ENCODE measurements around the gene ADARB2. TPM values are rescaled to one million over a fixed set of nuclear protein-coding genes. Genes with fewer than 3 reads are reported as not detected.
"Not testable (repeated sequence)": the region's sequence is repeated elsewhere in the genome, so short reads cannot be mapped to it uniquely, and the experiment has no call there.

The ADARB2 gene
- total RNA-seq, 6 donors from 2014 or later: 0.69 to 5.2 (median 1.8) TPM

GRCh38 chr10:1620803-1621202 lies 116.5 kb downstream of the ADARB2 start:
- Histone ChIP-seq H3K36me3 (no peaks in the 10 kb centered on the region), H3K9me3 (no peaks in the 10 kb centered on the region), H3K4me1 (no peaks in the 10 kb centered on the region), H3K4me3 (no peak overlapping the region), H3K27ac (no peak overlapping the region), H3K27me3 (no peaks in the 10 kb centered on the region)
- DNase-seq: no peak
- ATAC-seq (ENCODE audit: low FRiP score in 2 of 2): no peak
- TF ChIP-seq POLR2AphosphoS5 (IDR thresholded peaks at IDR 0.05): no peak
- no peak for TF ChIP-seq CTCF (IDR thresholded peaks at IDR 0.05)
- TF ChIP-seq POLR2A (IDR thresholded peaks at IDR 0.05): no peak
- no peak for TF ChIP-seq EP300 (IDR thresholded peaks at IDR 0.05)

- H3K4me1 ChIP-seq; DNase-seq; H3K4me3 ChIP-seq; H3K27me3 ChIP-seq; H3K36me3 ChIP-seq; H3K27ac ChIP-seq; H3K9me3 ChIP-seq; ATAC-seq (ENCODE audit: low FRiP score in 2 of 2): not testable (repeated sequence)
- WGBS, 2 donors: 30 to 36% methylated on average over 6 to 13 of the region's 13 CpGs
Observed at GRCh38 chr10:1617376-1618317, 119.7 kb downstream of the ADARB2 start.

GRCh38 chr10:1616701-1617100 lies 120.6 kb downstream of the ADARB2 start:
- H3K4me3 ChIP-seq; H3K9me3 ChIP-seq; H3K4me1 ChIP-seq; DNase-seq; ATAC-seq (ENCODE audit: low FRiP score in 2 of 2); H3K27me3 ChIP-seq; H3K36me3 ChIP-seq; H3K27ac ChIP-seq: not testable (repeated sequence)
- 37 to 49% methylated on average over 8 to 9 of the region's 9 CpGs for WGBS, 2 donors

GRCh38 chr10:1615186-1615954 lies 122.0 kb downstream of the ADARB2 start:
- no peaks in the 10 kb centered on the region for H3K27me3 ChIP-seq
- H3K27ac ChIP-seq: no peak overlapping the region
- H3K4me1 ChIP-seq: no peaks in the 10 kb centered on the region
- H3K4me3 ChIP-seq: no peak overlapping the region
- H3K36me3 ChIP-seq: no peaks in the 10 kb centered on the region
- 71 to 85% methylated on average over 8 to 12 of the region's 12 CpGs for WGBS, 2 donors
- H3K9me3 ChIP-seq: no peaks in the 10 kb centered on the region
- DNase-seq (no peak), ATAC-seq (ENCODE audit: low FRiP score in 2 of 2) (peak in 1 of 2 donors; percentile 55)
- TF ChIP-seq POLR2AphosphoS5 (IDR thresholded peaks at IDR 0.05) (no peak), CTCF (IDR thresholded peaks at IDR 0.05) (no peak), POLR2A (IDR thresholded peaks at IDR 0.05) (no peak), EP300 (IDR thresholded peaks at IDR 0.05) (no peak)

- H3K4me3 ChIP-seq: no peak overlapping the region
- no peak for ATAC-seq (ENCODE audit: low FRiP score in 2 of 2)
- 69 to 78% methylated on average over 9 of the region's 9 CpGs for WGBS, 2 donors
Observed at GRCh38 chr10:1613511-1613910, 123.8 kb downstream of the ADARB2 start.

More at GRCh38 chr10:1613511-1613910, 123.8 kb downstream of the ADARB2 start:
- Histone ChIP-seq H3K36me3 (no peaks in the 10 kb centered on the region), H3K9me3 (no peaks in the 10 kb centered on the region), H3K27me3 (peaks cover 0 to 8% (median 2%) of the 10 kb centered on the region in 4 donors), H3K4me1 (peaks cover 0 to 3% (median 0%) of the 10 kb centered on the region in 4 donors), H3K27ac (no peak overlapping the region)
- TF ChIP-seq CTCF (IDR thresholded peaks at IDR 0.05) (no peak), EP300 (IDR thresholded peaks at IDR 0.05) (no peak), POLR2AphosphoS5 (IDR thresholded peaks at IDR 0.05) (no peak)
- no peak for DNase-seq
